GM23248 (cell line): Measurements from ENCODE around the gene THY1. TPM values are rescaled to one million over a fixed set of nuclear protein-coding genes. Genes with fewer than 3 reads are reported as not detected.

Source experiments
- DNase-seq: peaks from one replicate; pipeline ENCODE4 v3.0.0-alpha.2; 2015
- H2AFZ ChIP-seq: fragments of 200-600 bp; sonication (generic); 2 replicates; pipeline ENCODE4 v1.6.1; 2016; ENCODE audit warnings: antibody characterized with exemption
- H3F3A ChIP-seq: fragments of 200-600 bp; sonication (generic); 2 replicates; pipeline ENCODE4 v1.6.1; 2016; ENCODE audit warnings: mild to moderate bottlenecking, antibody characterized with exemption, mixed run types; ENCODE audit not compliant: insufficient read depth
- H3K27ac ChIP-seq: fragments of 200-600 bp; sonication (generic); 2 replicates; pipeline ENCODE4 v1.5.1; 2016; ENCODE audit warnings: mild to moderate bottlenecking
- H3K27me3 ChIP-seq: fragments of 200-600 bp; sonication (generic); replicated peaks from 2 replicates; pipeline ENCODE4 v1.6.1; 2016; ENCODE audit warnings: mild to moderate bottlenecking; ENCODE audit not compliant: insufficient read depth
- H3K36me3 ChIP-seq: fragments of 200-600 bp; sonication (generic); 2 replicates; pipeline ENCODE4 v1.6.1; 2016; ENCODE audit warnings: low read depth, mild to moderate bottlenecking
- H3K4me1 ChIP-seq: fragments of 200-600 bp; sonication (generic); 2 replicates; pipeline ENCODE4 v1.6.1; 2016; ENCODE audit warnings: mild to moderate bottlenecking; ENCODE audit not compliant: insufficient read depth
- H3K4me2 ChIP-seq: fragments of 200-600 bp; sonication (generic); one replicate; pipeline ENCODE4 v1.6.1; 2016; ENCODE audit warnings: mild to moderate bottlenecking; ENCODE audit not compliant: unreplicated experiment
- H3K4me3 ChIP-seq: fragments of 200-600 bp; sonication (generic); 2 replicates; pipeline ENCODE4 v1.5.1; 2016; ENCODE audit warnings: mild to moderate bottlenecking
- H3K79me2 ChIP-seq: fragments of 200-600 bp; sonication (generic); 2 replicates; pipeline ENCODE4 v1.6.1; 2016; ENCODE audit warnings: mild to moderate bottlenecking; ENCODE audit not compliant: insufficient read depth
- H3K9ac ChIP-seq: fragments of 200-600 bp; sonication (generic); 2 replicates; pipeline ENCODE4 v1.6.1; 2016; ENCODE audit warnings: mild to moderate bottlenecking
- H3K9me2 ChIP-seq: fragments of 200-600 bp; sonication (generic); 2 replicates; pipeline ENCODE4 v1.6.1; 2016; ENCODE audit warnings: mixed run types, mild to moderate bottlenecking, moderate library complexity; ENCODE audit not compliant: insufficient read depth
- H3K9me3 ChIP-seq: fragments of 200-600 bp; sonication (generic); one replicate; pipeline ENCODE4 v1.6.1; 2017; ENCODE audit warnings: low read depth
- H4K20me1 ChIP-seq: fragments of 200-600 bp; sonication (generic); 2 replicates; pipeline ENCODE4 v1.6.0; 2016; ENCODE audit not compliant: insufficient read depth
- EZH2 ChIP-seq: fragments of 200-600 bp; sonication (generic); IDR thresholded peaks from 2 replicates; pipeline ENCODE4 v1.6.1; 2018; ENCODE audit warnings: antibody characterized with exemption, mild to moderate bottlenecking; ENCODE audit not compliant: insufficient read depth, poor library complexity, severe bottlenecking
- EZH2phosphoT487 ChIP-seq: fragments of 200-600 bp; sonication (generic); IDR thresholded peaks from 2 replicates; pipeline ENCODE4 v1.6.1; 2018; ENCODE audit warnings: antibody characterized with exemption, moderate library complexity, mild to moderate bottlenecking, low read depth; ENCODE audit not compliant: insufficient read depth
- WGBS, 2 experiments: methylation state at CpG; one replicate each; pipeline ENCODE4 v1.1.6; 2015 to 2017; ENCODE audit warnings: low lambda C conversion rate in 2 of 2, low coverage in 1 of 2; ENCODE audit errors: missing lambda C conversion rate in 2 of 2; 5-methylcytosine and 5-hydroxymethylcytosine counted together
- in situ Hi-C: fragments of 300-500 bp; cut with MboI; formaldehyde crosslinking; loops from 2 replicates; pipeline ENCODE4 v1.15.0; 2020
- polyA plus RNA-seq: library from polyadenylated mRNA; unstranded; fragments of >200 nt; fragmentation: Nextera tagmentation; extraction: Ambion mirVana; gene quantifications from 2 replicates; pipeline ENCODE4 v1.2.1, GENCODE V29; 2016
- total RNA-seq: library from RNA; depleted of rRNA; stranded (reverse); fragments of >200 nt; shearing (Covaris generic); gene quantifications from 2 replicates; pipeline ENCODE4 v1.2.3, GENCODE V29; 2014

Gene THY1
- total and polyA plus RNA-seq, 2 experiments from 2014 or later, result 1,640 to 1,694 TPM

DNA sequence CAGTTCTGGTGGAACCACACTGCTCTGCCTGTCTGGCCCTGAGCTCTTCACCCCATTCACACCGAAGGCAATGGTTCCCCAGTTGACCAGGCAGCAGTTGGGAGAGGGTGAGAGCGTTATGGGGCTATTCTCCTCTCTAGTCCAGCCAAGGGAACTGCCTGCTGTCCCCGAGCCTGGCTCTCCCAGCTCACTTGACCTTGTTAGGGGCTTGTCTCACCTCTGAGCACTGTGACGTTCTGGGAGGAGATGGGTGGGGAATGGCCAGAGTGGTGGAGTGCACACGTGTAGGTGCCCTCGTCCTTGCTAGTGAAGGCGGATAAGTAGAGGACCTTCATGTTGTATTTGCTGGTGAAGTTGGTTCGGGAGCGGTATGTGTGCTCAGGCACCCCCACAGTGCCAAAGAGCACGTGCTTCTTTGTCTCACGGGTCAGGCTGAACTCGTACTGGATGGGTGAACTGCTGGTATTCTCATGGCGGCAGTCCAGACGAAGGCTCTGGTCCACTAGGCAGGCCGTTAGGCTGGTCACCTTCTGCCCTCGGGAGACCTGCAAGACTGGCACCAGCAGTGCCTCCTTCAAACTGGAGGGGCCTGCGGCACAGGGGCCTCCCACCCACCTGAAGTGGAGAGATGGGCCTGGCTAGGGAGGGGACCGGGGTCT is 3.0 kb downstream of the THY1 start:
- TF ChIP-seq EZH2phosphoT487, result no peak
- no peak for TF ChIP-seq EZH2
- H3K4me3 ChIP-seq, result peak overlapping the region; percentile 98; the same call in 1 of the 2 replicates
- H3K9ac ChIP-seq, result peak overlapping the region; percentile 92; the same call in 1 of the 2 replicates
- peaks cover 45% of the 10 kb centered on the region for H3K79me2 ChIP-seq
- 89 to 90% methylated on average over 16 to 17 of the region's 18 CpGs for WGBS, 2 experiments
- no peaks in the 10 kb centered on the region for H3K9me2 ChIP-seq
- H4K20me1 ChIP-seq, result no peaks in the 10 kb centered on the region; the same call in 1 of the 2 replicates
- DNase-seq, result no peak
- peak overlapping the region; percentile 97; the same call in 1 of the 2 replicates for H3K27ac ChIP-seq
- in situ Hi-C loops, result no loop called here
- H3F3A ChIP-seq, result peaks cover 41% of the 10 kb centered on the region
- H3K36me3 ChIP-seq, result peaks cover 18% of the 10 kb centered on the region; the same call in 1 of the 2 replicates
- peaks cover 49% of the 10 kb centered on the region for H3K4me1 ChIP-seq
- no peaks in the 10 kb centered on the region for H3K27me3 ChIP-seq
- no peaks in the 10 kb centered on the region for H3K9me3 ChIP-seq
- H3K4me2 ChIP-seq, result peak overlapping the region; percentile 78
- H2AFZ ChIP-seq, result no peak overlapping the region

DNA sequence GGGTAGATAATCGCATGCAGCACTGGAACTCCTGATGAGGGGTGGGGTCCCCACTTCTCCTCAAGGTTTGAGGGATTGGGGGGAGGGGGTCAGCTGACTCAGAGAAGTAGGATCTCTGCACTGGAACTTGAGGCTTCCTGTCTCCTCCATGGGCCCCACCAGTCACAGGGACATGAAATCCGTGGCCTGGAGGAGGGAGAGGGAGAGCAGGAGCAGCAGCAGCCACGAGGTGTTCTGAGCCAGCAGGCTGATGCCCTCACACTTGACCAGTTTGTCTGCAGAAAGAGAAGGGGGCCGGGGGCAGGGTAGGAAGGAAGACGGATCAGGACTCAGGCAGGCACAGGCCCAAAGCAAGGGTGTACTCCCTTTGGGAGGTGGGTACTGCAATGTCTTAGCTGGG is 3.7 kb downstream of the THY1 start:
- in situ Hi-C loops, result no loop called here
- peaks cover 49% of the 10 kb centered on the region for H3K4me1 ChIP-seq
- no peaks in the 10 kb centered on the region; the same call in 1 of the 2 replicates for H4K20me1 ChIP-seq
- H3K27ac ChIP-seq, result peak overlapping the region; percentile 97
- H3K4me3 ChIP-seq, result no peak overlapping the region
- H3K9me2 ChIP-seq, result no peaks in the 10 kb centered on the region
- no peak overlapping the region for H3K9ac ChIP-seq
- no peaks in the 10 kb centered on the region for H3K27me3 ChIP-seq
- no peak for DNase-seq
- H3F3A ChIP-seq, result peaks cover 41% of the 10 kb centered on the region
- H3K79me2 ChIP-seq, result peaks cover 45% of the 10 kb centered on the region
- no peak overlapping the region for H3K4me2 ChIP-seq
- 80 to 88% methylated on average over 5 of the region's 5 CpGs for WGBS, 2 experiments
- H3K9me3 ChIP-seq, result no peaks in the 10 kb centered on the region
- H2AFZ ChIP-seq, result no peak overlapping the region
- no peak for TF ChIP-seq EZH2phosphoT487
- TF ChIP-seq EZH2, result no peak
- peaks cover 18% of the 10 kb centered on the region; the same call in 1 of the 2 replicates for H3K36me3 ChIP-seq

DNA sequence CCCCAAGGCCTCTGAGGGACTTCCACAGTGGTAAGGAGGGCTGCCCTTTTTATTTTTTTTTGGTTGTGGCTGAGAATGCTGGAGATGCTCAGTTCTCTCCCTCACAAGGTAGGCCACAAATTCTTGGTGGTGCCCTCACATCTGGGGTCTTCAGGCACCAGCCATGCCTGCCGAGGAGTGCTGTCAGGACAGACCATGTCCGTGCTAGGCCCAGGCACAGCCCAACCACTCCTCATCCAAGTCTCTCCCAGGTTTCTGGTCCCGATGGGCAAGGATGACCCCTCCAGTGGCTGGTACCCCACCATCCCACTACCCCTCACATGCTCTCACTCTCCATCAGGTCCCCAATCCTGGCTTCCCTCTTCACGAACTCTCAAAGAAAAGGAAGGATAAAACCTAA is 4.2 kb downstream of the THY1 start:
- no peaks in the 10 kb centered on the region for H3K27me3 ChIP-seq
- no peaks in the 10 kb centered on the region for H3K9me3 ChIP-seq
- H3F3A ChIP-seq, result peaks cover 41% of the 10 kb centered on the region
- H4K20me1 ChIP-seq, result no peaks in the 10 kb centered on the region; the same call in 1 of the 2 replicates
- 0 out of 2 replicates have a peak overlapping the region, but pooled peaks have one; percentile 36 for H3K4me3 ChIP-seq
- in situ Hi-C loops, result no loop called here
- H2AFZ ChIP-seq, result no peak overlapping the region
- peaks cover 18% of the 10 kb centered on the region; the same call in 1 of the 2 replicates for H3K36me3 ChIP-seq
- H3K9ac ChIP-seq, result peak overlapping the region; percentile 77; the same call in 1 of the 2 replicates
- no peak for DNase-seq
- H3K4me2 ChIP-seq, result peak overlapping the region; percentile 59
- H3K27ac ChIP-seq, result peak overlapping the region; percentile 97
- H3K79me2 ChIP-seq, result peaks cover 45% of the 10 kb centered on the region
- 89 to 92% methylated on average over 4 of the region's 4 CpGs for WGBS, 2 experiments
- no peaks in the 10 kb centered on the region for H3K9me2 ChIP-seq
- TF ChIP-seq EZH2 (no peak), EZH2phosphoT487 (no peak)
- H3K4me1 ChIP-seq, result peaks cover 49% of the 10 kb centered on the region

DNA sequence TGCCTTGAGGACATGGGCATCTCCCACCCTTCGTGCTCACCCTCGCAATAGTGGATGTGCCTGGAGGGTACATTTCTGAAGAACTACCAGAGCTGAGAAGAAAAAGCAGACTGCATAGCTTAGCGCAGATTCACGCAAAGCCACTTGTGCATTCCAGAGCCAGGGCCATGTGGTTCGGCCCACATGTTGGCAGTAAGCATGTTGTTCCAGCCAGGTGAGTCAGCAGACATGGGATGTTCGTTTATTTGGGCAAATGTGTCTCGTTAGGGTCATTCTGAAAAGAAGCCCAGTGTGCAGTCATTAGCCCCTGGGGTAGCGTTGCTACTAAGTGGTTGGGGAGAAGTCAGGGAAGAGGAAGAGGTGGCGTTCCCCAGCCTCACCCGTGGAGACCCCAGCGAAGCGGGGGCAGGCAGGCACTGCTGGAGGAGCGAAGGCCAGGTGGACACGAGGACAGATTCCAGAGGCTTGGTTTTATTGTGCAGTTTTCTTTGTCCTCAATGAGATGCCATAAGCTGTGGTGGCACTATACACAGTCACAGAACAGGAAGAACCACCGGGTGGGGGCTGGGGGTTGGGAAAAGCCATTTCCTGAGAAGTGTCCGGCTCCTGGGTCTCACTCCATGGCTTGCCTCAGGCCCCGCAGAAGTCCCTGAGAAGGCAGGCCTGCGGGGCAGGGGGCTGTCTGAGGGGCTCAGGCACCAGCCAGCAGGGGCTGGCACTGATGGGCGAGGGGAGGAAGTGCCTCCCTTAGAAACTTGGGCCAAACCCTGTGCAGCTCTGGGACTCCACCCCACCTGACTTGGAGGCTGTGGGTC is 5.0 kb downstream of the THY1 start:
- no peaks in the 10 kb centered on the region for H3K9me2 ChIP-seq
- peak overlapping the region; percentile 97 for H3K27ac ChIP-seq
- H3K4me1 ChIP-seq, result peaks cover 49% of the 10 kb centered on the region
- H2AFZ ChIP-seq, result no peak overlapping the region
- H3K9me3 ChIP-seq, result no peaks in the 10 kb centered on the region
- DNase-seq, result peak; percentile 99
- H4K20me1 ChIP-seq, result no peaks in the 10 kb centered on the region; the same call in 1 of the 2 replicates
- in situ Hi-C loops, result no loop called here
- peaks cover 41% of the 10 kb centered on the region for H3F3A ChIP-seq
- 28 to 31% methylated on average over 18 to 19 of the region's 19 CpGs for WGBS, 2 experiments
- TF ChIP-seq EZH2phosphoT487 (no peak), EZH2 (no peak)
- no peaks in the 10 kb centered on the region for H3K27me3 ChIP-seq
- peak overlapping the region; percentile 59 for H3K4me3 ChIP-seq
- peaks cover 18% of the 10 kb centered on the region; the same call in 1 of the 2 replicates for H3K36me3 ChIP-seq
- H3K79me2 ChIP-seq, result peaks cover 42% of the 10 kb centered on the region
- H3K9ac ChIP-seq, result peak overlapping the region; percentile 77
- H3K4me2 ChIP-seq, result peak overlapping the region; percentile 81
